ENCODE data around the gene FBXW10B.
"Not testable (repeated sequence)": the region's sequence is repeated elsewhere in the genome, so short reads cannot be mapped to it uniquely, and the experiment has no call there.

The FBXW10B gene, protein sequence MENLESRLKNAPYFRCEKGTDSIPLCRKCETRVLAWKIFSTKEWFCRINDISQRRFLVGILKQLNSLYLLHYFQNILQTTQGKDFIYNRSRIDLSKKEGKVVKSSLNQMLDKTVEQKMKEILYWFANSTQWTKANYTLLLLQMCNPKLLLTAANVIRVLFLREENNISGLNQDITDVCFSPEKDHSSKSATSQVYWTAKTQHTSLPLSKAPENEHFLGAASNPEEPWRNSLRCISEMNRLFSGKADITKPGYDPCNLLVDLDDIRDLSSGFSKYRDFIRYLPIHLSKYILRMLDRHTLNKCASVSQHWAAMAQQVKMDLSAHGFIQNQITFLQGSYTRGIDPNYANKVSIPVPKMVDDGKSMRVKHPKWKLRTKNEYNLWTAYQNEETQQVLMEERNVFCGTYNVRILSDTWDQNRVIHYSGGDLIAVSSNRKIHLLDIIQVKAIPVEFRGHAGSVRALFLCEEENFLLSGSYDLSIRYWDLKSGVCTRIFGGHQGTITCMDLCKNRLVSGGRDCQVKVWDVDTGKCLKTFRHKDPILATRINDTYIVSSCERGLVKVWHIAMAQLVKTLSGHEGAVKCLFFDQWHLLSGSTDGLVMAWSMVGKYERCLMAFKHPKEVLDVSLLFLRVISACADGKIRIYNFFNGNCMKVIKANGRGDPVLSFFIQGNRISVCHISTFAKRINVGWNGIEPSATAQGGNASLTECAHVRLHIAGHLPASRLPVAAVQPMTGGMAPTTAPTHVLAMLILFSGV

DNA sequence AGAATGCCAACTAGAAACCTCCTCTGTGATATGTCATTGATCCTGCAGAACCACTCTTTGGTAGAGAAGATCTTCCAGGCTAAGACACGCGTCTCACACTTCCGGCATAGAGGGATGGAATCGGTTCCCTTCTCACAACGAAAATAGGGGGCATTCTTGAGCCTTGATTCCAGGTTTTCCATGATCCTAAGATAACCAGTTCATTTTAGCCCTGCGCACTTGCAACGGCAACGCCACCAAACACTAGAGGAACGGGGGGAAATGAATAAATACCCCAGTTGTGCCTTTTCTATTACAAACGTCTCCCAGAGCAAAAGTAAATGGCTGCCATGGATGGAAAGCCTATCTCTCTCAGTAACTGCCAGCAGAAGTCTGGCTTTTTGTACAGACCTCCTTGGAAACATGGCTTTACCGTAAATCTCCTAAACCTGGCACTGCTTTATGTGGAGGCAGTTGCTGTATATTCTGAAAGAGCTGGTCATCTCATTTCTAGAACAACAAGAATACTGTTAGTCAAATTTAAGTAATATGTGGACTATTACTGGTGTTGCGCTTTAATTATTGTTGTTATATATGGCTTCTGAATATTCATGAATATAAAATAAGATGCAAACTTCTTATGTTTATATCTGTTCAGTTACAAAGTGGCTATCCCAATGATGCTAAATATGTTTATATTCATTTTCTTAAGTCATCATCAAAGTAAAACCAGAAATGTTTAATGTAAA is at the start of gene FBXW10B:
TSS of gene FBXW10B (minus strand) at position 374 of the 728 bp plus-strand sequence. CDS start at position 182, 192 bp downstream.
- not testable (repeated sequence) for H3K27me3 ChIP-seq; H3K9me3 ChIP-seq; H3K27ac ChIP-seq; H3K36me3 ChIP-seq; H3K4me1 ChIP-seq (ENCODE audit: control insufficient read depth in 1 of 2, insufficient read depth in 1 of 2, low read depth in 1 of 2, low read length in 1 of 2); H3K4me3 ChIP-seq (ENCODE audit: low read depth in 1 of 2, low read length in 1 of 2)

DNA sequence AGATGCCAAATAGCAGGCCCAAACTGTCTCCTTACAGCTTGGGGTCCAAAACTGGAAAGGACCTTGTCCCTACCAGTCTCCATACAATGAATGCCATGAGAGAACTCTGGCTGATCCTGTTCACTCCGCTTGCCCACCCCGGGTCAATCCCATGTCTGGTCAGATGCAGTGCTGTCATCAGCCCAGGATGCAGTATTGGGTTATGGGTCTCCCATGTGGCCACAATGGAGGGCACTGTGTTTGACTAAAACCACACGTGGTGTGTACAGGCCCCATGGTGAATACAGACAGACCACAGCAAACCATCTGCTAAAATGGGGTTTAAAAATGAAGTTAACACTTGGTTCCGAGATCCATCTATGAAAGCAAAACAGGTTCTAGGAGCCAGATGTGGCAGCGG is 44.2 kb upstream of the FBXW10B start:
- H3K4me3 ChIP-seq (ENCODE audit: low read depth in 1 of 2, low read length in 1 of 2): no peak overlapping the region
- TF ChIP-seq, protein P1, sequence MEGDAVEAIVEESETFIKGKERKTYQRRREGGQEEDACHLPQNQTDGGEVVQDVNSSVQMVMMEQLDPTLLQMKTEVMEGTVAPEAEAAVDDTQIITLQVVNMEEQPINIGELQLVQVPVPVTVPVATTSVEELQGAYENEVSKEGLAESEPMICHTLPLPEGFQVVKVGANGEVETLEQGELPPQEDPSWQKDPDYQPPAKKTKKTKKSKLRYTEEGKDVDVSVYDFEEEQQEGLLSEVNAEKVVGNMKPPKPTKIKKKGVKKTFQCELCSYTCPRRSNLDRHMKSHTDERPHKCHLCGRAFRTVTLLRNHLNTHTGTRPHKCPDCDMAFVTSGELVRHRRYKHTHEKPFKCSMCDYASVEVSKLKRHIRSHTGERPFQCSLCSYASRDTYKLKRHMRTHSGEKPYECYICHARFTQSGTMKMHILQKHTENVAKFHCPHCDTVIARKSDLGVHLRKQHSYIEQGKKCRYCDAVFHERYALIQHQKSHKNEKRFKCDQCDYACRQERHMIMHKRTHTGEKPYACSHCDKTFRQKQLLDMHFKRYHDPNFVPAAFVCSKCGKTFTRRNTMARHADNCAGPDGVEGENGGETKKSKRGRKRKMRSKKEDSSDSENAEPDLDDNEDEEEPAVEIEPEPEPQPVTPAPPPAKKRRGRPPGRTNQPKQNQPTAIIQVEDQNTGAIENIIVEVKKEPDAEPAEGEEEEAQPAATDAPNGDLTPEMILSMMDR (IDR thresholded peaks at IDR 0.05): no peak
- H3K9me3 ChIP-seq: no peaks in the 10 kb centered on the region
- no peaks in the 10 kb centered on the region for H3K27me3 ChIP-seq
- no peaks in the 10 kb centered on the region for H3K4me1 ChIP-seq (ENCODE audit: control insufficient read depth in 1 of 2, insufficient read depth in 1 of 2, low read depth in 1 of 2, low read length in 1 of 2)
- no peak overlapping the region for H3K27ac ChIP-seq
- H3K36me3 ChIP-seq: no peaks in the 10 kb centered on the region

DNA sequence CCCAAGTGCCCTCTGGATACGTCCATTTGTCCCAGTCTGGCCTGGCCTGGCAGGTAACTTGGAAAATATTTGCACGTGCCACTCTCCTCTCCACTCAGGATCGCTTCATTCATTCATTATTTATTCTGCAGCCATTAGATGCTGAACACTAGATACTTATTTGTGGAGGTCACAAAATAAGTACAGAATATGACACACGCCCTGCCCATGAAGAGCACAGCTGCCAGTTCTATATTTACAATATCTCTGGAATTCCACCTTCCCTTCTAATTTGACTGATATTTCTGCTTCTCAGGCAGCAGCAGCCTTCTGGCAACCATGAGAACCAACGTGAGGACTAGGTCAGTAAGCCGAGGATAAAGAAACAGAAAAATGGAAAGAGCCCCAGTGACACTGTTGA is 43.7 kb upstream of the FBXW10B start:
- Histone ChIP-seq H3K4me3 (ENCODE audit: low read depth in 1 of 2, low read length in 1 of 2) (no peak overlapping the region), H3K36me3 (no peaks in the 10 kb centered on the region), H3K4me1 (ENCODE audit: control insufficient read depth in 1 of 2, insufficient read depth in 1 of 2, low read depth in 1 of 2, low read length in 1 of 2) (no peaks in the 10 kb centered on the region), H3K9me3 (no peaks in the 10 kb centered on the region), H3K27me3 (no peaks in the 10 kb centered on the region), H3K27ac (no peak overlapping the region)
- TF ChIP-seq, protein P1 (IDR thresholded peaks at IDR 0.05): no peak

DNA sequence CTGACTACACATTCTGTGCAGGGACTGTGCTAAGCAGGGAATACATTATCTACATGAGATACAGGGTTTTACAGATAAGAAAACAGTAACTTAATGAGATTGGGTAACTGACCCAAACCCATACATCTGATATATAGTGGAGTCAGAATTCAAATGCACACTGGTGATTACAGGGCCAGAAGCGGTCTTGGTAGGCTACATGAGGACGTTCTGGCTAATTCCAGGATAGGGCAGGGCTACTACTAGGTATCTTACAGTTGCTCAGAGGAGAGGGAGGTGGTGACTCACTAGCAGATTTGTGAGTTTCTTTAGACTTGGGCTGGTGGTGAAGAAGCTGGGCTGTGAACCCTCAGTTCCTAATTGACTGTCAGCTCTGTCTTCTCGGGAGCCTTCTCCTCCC is 43.2 kb upstream of the FBXW10B start:
- no peak overlapping the region for H3K27ac ChIP-seq
- H3K36me3 ChIP-seq: no peaks in the 10 kb centered on the region
- TF ChIP-seq, protein P1 (IDR thresholded peaks at IDR 0.05): no peak
- no peaks in the 10 kb centered on the region for H3K4me1 ChIP-seq (ENCODE audit: control insufficient read depth in 1 of 2, insufficient read depth in 1 of 2, low read depth in 1 of 2, low read length in 1 of 2)
- no peaks in the 10 kb centered on the region for H3K9me3 ChIP-seq
- H3K27me3 ChIP-seq: no peaks in the 10 kb centered on the region
- no peak overlapping the region for H3K4me3 ChIP-seq (ENCODE audit: low read depth in 1 of 2, low read length in 1 of 2)

DNA sequence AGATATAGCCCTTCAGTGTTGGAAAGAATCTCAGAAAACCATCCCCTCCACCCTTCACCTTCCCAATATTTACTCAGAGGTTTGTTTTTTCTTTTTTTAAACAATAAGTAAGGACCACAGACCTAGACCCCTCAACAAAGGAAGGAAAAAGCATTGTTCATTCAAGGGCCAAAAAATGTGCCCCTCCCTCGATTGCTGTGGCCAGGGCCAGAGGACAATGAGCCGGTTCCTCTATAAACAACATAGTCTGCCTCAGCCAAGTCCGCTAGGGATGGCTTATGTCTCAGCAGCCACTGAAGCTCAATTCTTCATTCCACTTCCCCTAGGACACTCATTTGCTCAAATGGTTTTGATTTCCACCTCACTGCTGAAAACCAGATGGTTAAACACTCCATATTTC is 40.6 kb upstream of the FBXW10B start:
- TF ChIP-seq, protein P1 (IDR thresholded peaks at IDR 0.05): no peak
- Histone ChIP-seq H3K4me1 (ENCODE audit: control insufficient read depth in 1 of 2, insufficient read depth in 1 of 2, low read depth in 1 of 2, low read length in 1 of 2) (no peaks in the 10 kb centered on the region), H3K4me3 (ENCODE audit: low read depth in 1 of 2, low read length in 1 of 2) (no peak overlapping the region), H3K36me3 (no peaks in the 10 kb centered on the region), H3K27ac (no peak overlapping the region), H3K27me3 (no peaks in the 10 kb centered on the region), H3K9me3 (no peaks in the 10 kb centered on the region)
